Regular cardiac myocyte (primary cell): Measurements from ENCODE around the gene KRTAP5-6. TPM values are rescaled to one million over a fixed set of nuclear protein-coding genes. Genes with fewer than 3 reads are reported as not detected.

Experiments used
- total RNA-seq: library from RNA; depleted of rRNA; stranded (reverse); fragments of >200 nt; gene quantifications from 2 replicates; pipeline ENCODE4 v1.2.3, GENCODE V29; 2014

Gene KRTAP5-6, protein sequence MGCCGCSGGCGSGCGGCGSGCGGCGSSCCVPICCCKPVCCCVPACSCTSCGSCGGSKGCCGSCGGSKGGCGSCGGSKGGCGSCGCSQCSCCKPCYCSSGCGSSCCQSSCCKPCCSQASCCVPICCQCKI
- not detected in 2 replicates for total RNA-seq

DNA sequence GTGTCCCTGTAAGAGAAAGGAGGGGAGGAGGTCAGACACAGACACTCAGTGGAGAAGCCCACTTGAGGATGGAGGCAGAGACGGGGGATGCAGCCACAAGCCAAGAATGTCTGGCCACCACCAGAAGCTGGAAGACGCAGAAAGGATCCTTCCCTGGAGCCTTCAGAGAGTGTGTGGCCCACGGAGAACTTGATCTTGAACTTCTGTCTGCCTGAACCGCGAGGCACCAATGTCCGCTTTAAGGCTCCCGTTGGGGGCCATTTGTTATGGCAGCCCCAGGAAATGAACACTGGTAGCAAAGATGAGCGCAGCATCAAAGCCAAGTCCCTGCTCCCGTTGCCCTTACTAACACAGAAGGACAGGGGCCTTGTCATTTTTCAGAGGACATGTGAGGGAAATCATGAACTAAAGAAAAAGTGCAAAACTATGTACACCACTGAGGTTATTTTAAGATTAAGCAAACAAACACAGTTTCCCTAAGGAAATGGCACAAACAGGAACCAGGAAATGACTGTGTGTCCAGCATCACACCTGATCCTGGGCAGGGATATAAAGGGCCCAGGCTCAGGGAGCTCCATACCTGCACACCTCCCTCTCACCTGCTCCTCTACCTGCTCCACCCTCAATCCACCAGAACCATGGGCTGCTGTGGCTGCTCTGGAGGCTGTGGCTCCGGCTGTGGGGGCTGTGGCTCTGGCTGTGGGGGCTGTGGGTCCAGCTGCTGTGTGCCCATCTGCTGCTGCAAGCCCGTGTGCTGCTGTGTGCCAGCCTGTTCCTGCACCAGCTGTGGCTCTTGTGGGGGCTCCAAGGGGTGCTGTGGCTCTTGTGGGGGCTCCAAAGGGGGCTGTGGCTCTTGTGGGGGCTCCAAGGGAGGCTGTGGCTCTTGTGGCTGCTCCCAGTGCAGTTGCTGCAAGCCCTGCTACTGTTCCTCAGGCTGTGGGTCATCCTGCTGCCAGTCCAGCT, at the start of gene KRTAP5-6:
KRTAP5-6 (plus strand) TSS at position 588 of the 963 bp plus-strand sequence; CDS start at position 639, 51 bp downstream.

Other genes with a start within 250 kb of the KRTAP5-6 start
- 18.9 and 21.7 TPM in 2 replicates for gene MOB2, start 210.4 kb upstream of the KRTAP5-6 start, total RNA-seq
- gene DUSP8, start 124.9 kb upstream of the KRTAP5-6 start, total RNA-seq: 0.28 and 0.38 TPM in 2 replicates
- gene KRTAP5-1, start 111.9 kb upstream of the KRTAP5-6 start, total RNA-seq: not detected in 2 replicates
- gene KRTAP5-2, start 98.9 kb upstream of the KRTAP5-6 start, total RNA-seq: not detected in 2 replicates
- gene KRTAP5-3, start 88.7 kb upstream of the KRTAP5-6 start, total RNA-seq: not detected in 2 replicates
- not detected in 2 replicates for gene KRTAP5-4, start 75.1 kb upstream of the KRTAP5-6 start, total RNA-seq
- gene KRTAP5-5, start 67.4 kb upstream of the KRTAP5-6 start, total RNA-seq: not detected in 2 replicates
- 1.7 and 2.8 TPM in 2 replicates for gene IFITM10, start 53.4 kb downstream of the KRTAP5-6 start, total RNA-seq
- gene CTSD, start 66.7 kb downstream of the KRTAP5-6 start, total RNA-seq: 95.1 and 355 TPM in 2 replicates
- gene SYT8, start 137.8 kb downstream of the KRTAP5-6 start, total RNA-seq: not detected in 2 replicates
- gene TNNI2, start 141.8 kb downstream of the KRTAP5-6 start, total RNA-seq: not detected in 2 replicates
- gene LSP1, start 155.9 kb downstream of the KRTAP5-6 start, total RNA-seq: 0.85 and 1.3 TPM in 2 replicates
- not detected in 2 replicates for gene PRR33, start 194.7 kb downstream of the KRTAP5-6 start, total RNA-seq
- 0.56 TPM in 1 of 2 replicates, not detected in the other for gene TNNT3, start 222.5 kb downstream of the KRTAP5-6 start, total RNA-seq